ENCODE data around the gene INPP1.

Gene INPP1

GRCh38 chr2:190365499-190366204 lies 22.3 kb downstream of the INPP1 start:
- H3K4me3 ChIP-seq (ENCODE audit: low read length), result no peak overlapping the region
- H3K9ac ChIP-seq (ENCODE audit: low read length), result no peak overlapping the region
- no peak overlapping the region for H3K27ac ChIP-seq (ENCODE audit: low read length)
- no peaks in the 10 kb centered on the region for H3K9me3 ChIP-seq (ENCODE audit: control insufficient read depth, low read depth, low read length)
- no peaks in the 10 kb centered on the region for H3K4me1 ChIP-seq (ENCODE audit: control insufficient read depth, low read depth, low read length)
- H3K27me3 ChIP-seq (ENCODE audit: control insufficient read depth, insufficient read depth, low read length), result no peaks in the 10 kb centered on the region
- H3K36me3 ChIP-seq (ENCODE audit: control insufficient read depth, low read depth, low read length), result no peaks in the 10 kb centered on the region

- Histone ChIP-seq H3K4me3 (ENCODE audit: low read length) (no peak overlapping the region), H3K27ac (ENCODE audit: low read length) (no peak overlapping the region), H3K4me1 (ENCODE audit: control insufficient read depth, low read depth, low read length) (no peaks in the 10 kb centered on the region), H3K36me3 (ENCODE audit: control insufficient read depth, low read depth, low read length) (no peaks in the 10 kb centered on the region), H3K9me3 (ENCODE audit: control insufficient read depth, low read depth, low read length) (no peaks in the 10 kb centered on the region), H3K27me3 (ENCODE audit: control insufficient read depth, insufficient read depth, low read length) (no peaks in the 10 kb centered on the region), H3K9ac (ENCODE audit: low read length) (no peak overlapping the region)
Measured at GRCh38 chr2:190366248-190366753, 22.9 kb downstream of the INPP1 start.

- no peak overlapping the region for H3K27ac ChIP-seq (ENCODE audit: low read length)
- no peak overlapping the region for H3K9ac ChIP-seq (ENCODE audit: low read length)
- H3K9me3 ChIP-seq (ENCODE audit: control insufficient read depth, low read depth, low read length), result no peaks in the 10 kb centered on the region
- no peaks in the 10 kb centered on the region for H3K4me1 ChIP-seq (ENCODE audit: control insufficient read depth, low read depth, low read length)
- H3K27me3 ChIP-seq (ENCODE audit: control insufficient read depth, insufficient read depth, low read length), result no peaks in the 10 kb centered on the region
- no peaks in the 10 kb centered on the region for H3K36me3 ChIP-seq (ENCODE audit: control insufficient read depth, low read depth, low read length)
- no peak overlapping the region for H3K4me3 ChIP-seq (ENCODE audit: low read length)
Measured at GRCh38 chr2:190367091-190367490, 23.7 kb downstream of the INPP1 start.

- H3K4me1 ChIP-seq (ENCODE audit: control insufficient read depth, low read depth, low read length), result no peaks in the 10 kb centered on the region
- no peaks in the 10 kb centered on the region for H3K36me3 ChIP-seq (ENCODE audit: control insufficient read depth, low read depth, low read length)
- no peaks in the 10 kb centered on the region for H3K9me3 ChIP-seq (ENCODE audit: control insufficient read depth, low read depth, low read length)
- no peak overlapping the region for H3K4me3 ChIP-seq (ENCODE audit: low read length)
- no peak overlapping the region for H3K27ac ChIP-seq (ENCODE audit: low read length)
- no peaks in the 10 kb centered on the region for H3K27me3 ChIP-seq (ENCODE audit: control insufficient read depth, insufficient read depth, low read length)
- no peak overlapping the region for H3K9ac ChIP-seq (ENCODE audit: low read length)
Measured at GRCh38 chr2:190369635-190370034, 26.2 kb downstream of the INPP1 start.

GRCh38 chr2:190376083-190376482 lies 32.7 kb downstream of the INPP1 start:
- Histone ChIP-seq H3K9me3 (ENCODE audit: control insufficient read depth, low read depth, low read length) (no peaks in the 10 kb centered on the region), H3K36me3 (ENCODE audit: control insufficient read depth, low read depth, low read length) (no peaks in the 10 kb centered on the region), H3K9ac (ENCODE audit: low read length) (no peak overlapping the region), H3K4me1 (ENCODE audit: control insufficient read depth, low read depth, low read length) (no peaks in the 10 kb centered on the region), H3K27me3 (ENCODE audit: control insufficient read depth, insufficient read depth, low read length) (no peaks in the 10 kb centered on the region), H3K4me3 (ENCODE audit: low read length) (no peak overlapping the region), H3K27ac (ENCODE audit: low read length) (no peak overlapping the region)

DNA sequence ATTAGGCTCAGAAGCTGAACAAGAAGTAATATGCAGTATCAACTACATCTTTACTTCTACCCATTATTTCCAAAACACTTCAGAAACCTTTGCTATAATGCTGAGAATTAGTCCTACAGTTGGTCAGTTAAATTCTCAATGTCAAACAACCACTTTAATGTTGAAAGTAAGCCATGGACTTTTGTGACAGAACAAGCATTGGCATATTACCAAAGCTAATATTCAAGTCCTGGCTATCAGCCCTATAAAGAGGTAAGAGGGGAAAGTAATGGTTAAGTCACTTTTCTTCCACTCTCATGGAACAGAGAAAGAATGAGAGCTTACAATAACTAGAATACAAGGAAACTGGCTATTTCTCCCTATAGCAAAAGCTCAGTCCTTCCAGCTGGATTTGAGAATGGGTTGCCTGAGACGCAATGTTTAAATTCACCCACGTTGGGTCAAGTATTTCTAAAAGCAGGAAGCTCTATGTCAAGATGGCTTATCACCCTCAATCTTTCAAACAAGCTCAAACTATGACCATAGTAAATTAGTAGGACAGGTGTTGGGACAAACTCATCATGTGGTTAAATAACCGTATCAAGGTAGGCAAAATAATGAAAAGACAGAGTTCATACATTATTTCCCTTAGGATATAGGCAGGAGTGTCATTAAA lies 33.3 kb downstream of the INPP1 start:
- no peaks in the 10 kb centered on the region for H3K36me3 ChIP-seq (ENCODE audit: control insufficient read depth, low read depth, low read length)
- no peak overlapping the region for H3K9ac ChIP-seq (ENCODE audit: low read length)
- no peaks in the 10 kb centered on the region for H3K4me1 ChIP-seq (ENCODE audit: control insufficient read depth, low read depth, low read length)
- no peaks in the 10 kb centered on the region for H3K27me3 ChIP-seq (ENCODE audit: control insufficient read depth, insufficient read depth, low read length)
- H3K9me3 ChIP-seq (ENCODE audit: control insufficient read depth, low read depth, low read length), result no peaks in the 10 kb centered on the region
- no peak overlapping the region for H3K4me3 ChIP-seq (ENCODE audit: low read length)
- no peak overlapping the region for H3K27ac ChIP-seq (ENCODE audit: low read length)

DNA sequence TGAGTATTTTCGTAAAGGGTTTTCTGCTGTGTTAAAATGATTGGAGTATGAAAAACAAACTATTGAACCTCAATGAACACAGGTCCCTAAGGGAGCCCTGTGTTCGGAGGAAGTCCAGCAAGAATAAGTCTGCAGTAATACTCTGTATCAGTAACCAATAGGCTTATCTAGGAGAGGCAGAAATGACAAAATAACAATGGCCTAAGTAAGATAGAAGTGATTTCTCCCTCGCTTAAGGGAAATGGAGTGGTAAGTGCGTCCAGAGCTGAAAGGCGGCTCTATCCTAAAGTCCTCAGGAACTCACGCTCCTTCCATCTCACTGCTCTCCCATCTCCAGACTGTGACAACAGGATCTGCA lies 35.5 kb downstream of the INPP1 start:
- no peaks in the 10 kb centered on the region for H3K9me3 ChIP-seq (ENCODE audit: control insufficient read depth, low read depth, low read length)
- no peaks in the 10 kb centered on the region for H3K4me1 ChIP-seq (ENCODE audit: control insufficient read depth, low read depth, low read length)
- H3K27me3 ChIP-seq (ENCODE audit: control insufficient read depth, insufficient read depth, low read length), result no peaks in the 10 kb centered on the region
- H3K9ac ChIP-seq (ENCODE audit: low read length), result no peak overlapping the region
- no peaks in the 10 kb centered on the region for H3K36me3 ChIP-seq (ENCODE audit: control insufficient read depth, low read depth, low read length)
- H3K27ac ChIP-seq (ENCODE audit: low read length), result no peak overlapping the region
- H3K4me3 ChIP-seq (ENCODE audit: low read length), result no peak overlapping the region

- Histone ChIP-seq H3K36me3 (ENCODE audit: control insufficient read depth, low read depth, low read length) (no peaks in the 10 kb centered on the region), H3K4me3 (ENCODE audit: low read length) (no peak overlapping the region), H3K27me3 (ENCODE audit: control insufficient read depth, insufficient read depth, low read length) (no peaks in the 10 kb centered on the region), H3K9me3 (ENCODE audit: control insufficient read depth, low read depth, low read length) (no peaks in the 10 kb centered on the region), H3K9ac (ENCODE audit: low read length) (no peak overlapping the region), H3K27ac (ENCODE audit: low read length) (no peak overlapping the region), H3K4me1 (ENCODE audit: control insufficient read depth, low read depth, low read length) (no peaks in the 10 kb centered on the region)
Measured at GRCh38 chr2:190379249-190379964, 36.0 kb downstream of the INPP1 start.

DNA sequence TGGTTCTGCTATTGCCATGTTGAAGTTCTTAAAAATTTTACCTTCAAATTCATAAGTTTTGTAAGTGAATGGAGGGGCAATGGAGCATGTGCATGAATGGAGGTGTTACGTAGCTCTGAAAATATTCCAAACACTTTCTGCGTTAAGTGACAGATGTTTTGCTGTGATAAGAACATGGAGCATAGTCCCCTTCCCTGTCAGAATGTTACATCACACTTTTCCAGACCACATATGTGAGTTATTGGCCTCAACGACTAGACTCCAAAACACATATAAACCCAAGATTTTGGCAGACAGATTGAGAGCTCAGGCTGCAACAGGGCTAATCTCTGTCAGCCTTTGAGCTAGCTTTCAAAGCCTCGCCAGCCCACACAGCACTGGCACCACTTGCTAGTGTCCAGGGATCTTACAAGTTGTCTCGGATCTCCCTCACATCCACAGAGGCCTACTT lies 37.6 kb downstream of the INPP1 start:
- Histone ChIP-seq H3K4me3 (ENCODE audit: low read length) (no peak overlapping the region), H3K9ac (ENCODE audit: low read length) (no peak overlapping the region), H3K36me3 (ENCODE audit: control insufficient read depth, low read depth, low read length) (no peaks in the 10 kb centered on the region), H3K27ac (ENCODE audit: low read length) (no peak overlapping the region), H3K9me3 (ENCODE audit: control insufficient read depth, low read depth, low read length) (no peaks in the 10 kb centered on the region), H3K4me1 (ENCODE audit: control insufficient read depth, low read depth, low read length) (no peaks in the 10 kb centered on the region), H3K27me3 (ENCODE audit: control insufficient read depth, insufficient read depth, low read length) (no peaks in the 10 kb centered on the region)

- Histone ChIP-seq H3K9ac (ENCODE audit: low read length) (no peak overlapping the region), H3K27me3 (ENCODE audit: control insufficient read depth, insufficient read depth, low read length) (no peaks in the 10 kb centered on the region), H3K4me3 (ENCODE audit: low read length) (no peak overlapping the region), H3K9me3 (ENCODE audit: control insufficient read depth, low read depth, low read length) (no peaks in the 10 kb centered on the region), H3K36me3 (ENCODE audit: control insufficient read depth, low read depth, low read length) (no peaks in the 10 kb centered on the region), H3K27ac (ENCODE audit: low read length) (no peak overlapping the region), H3K4me1 (ENCODE audit: control insufficient read depth, low read depth, low read length) (no peaks in the 10 kb centered on the region)
Measured at GRCh38 chr2:190382851-190383250, 39.5 kb downstream of the INPP1 start.

DNA sequence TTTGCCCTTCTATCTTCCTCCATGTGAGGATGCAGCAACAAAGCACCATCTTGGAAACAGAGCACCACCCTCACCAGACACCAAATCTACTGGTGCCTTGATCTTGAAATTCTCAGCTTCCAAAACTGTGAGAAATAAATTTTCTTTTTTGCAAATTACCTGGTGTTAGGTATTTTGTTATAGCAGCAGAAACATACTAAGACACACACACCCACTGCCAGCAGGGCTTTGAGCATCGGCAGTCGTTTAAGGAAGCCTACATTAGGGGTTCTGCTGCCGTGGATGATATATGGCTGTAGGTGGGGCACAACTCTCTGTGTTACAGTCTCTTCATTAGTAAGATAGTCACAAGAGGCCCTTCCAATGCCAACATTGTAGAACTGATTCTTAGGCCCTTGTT lies 44.0 kb downstream of the INPP1 start:
- H3K9ac ChIP-seq (ENCODE audit: low read length), result no peak overlapping the region
- no peaks in the 10 kb centered on the region for H3K9me3 ChIP-seq (ENCODE audit: control insufficient read depth, low read depth, low read length)
- no peaks in the 10 kb centered on the region for H3K27me3 ChIP-seq (ENCODE audit: control insufficient read depth, insufficient read depth, low read length)
- no peaks in the 10 kb centered on the region for H3K4me1 ChIP-seq (ENCODE audit: control insufficient read depth, low read depth, low read length)
- H3K36me3 ChIP-seq (ENCODE audit: control insufficient read depth, low read depth, low read length), result no peaks in the 10 kb centered on the region
- H3K27ac ChIP-seq (ENCODE audit: low read length), result no peak overlapping the region
- no peak overlapping the region for H3K4me3 ChIP-seq (ENCODE audit: low read length)
